Lower leg skin (tissue), 4 donors: ENCODE results near the gene SEMA5B. TPM values are rescaled to one million over a fixed set of nuclear protein-coding genes. Genes with fewer than 3 reads are reported as not detected.

ENCODE experiments used
- DNase-seq, 2 donors: peaks; one replicate each; pipeline ENCODE4 v3.0.0-alpha.2; 2019; ENCODE audit warnings: low spot score in 2 of 2
- H3K4me3 ChIP-seq: fragments of 200-600 bp; sonication (generic); 2 replicates; pipeline ENCODE4 v1.5.1; 2017; ENCODE audit warnings: mild to moderate bottlenecking, low read depth; ENCODE audit not compliant: poor library complexity, severe bottlenecking
- POLR2A ChIP-seq, 2 donors: fragments of 450-650 bp; IDR thresholded peaks; one replicate each; pipeline ENCODE4 v1.6.1; 2016 to 2017; ENCODE audit warnings: antibody characterized with exemption in 2 of 2, mild to moderate bottlenecking in 1 of 2, moderate library complexity in 1 of 2
- WGBS, 2 donors: methylation state at CpG; one replicate each; pipeline ENCODE4 v1.1.5; 2018; 5-methylcytosine and 5-hydroxymethylcytosine counted together
- intact Hi-C: fragments of 100-400 bp; cut with DNase I; formaldehyde crosslinking; loops from one replicate; pipeline ENCODE4 v1.15.0; 2023; ENCODE audit warnings: low total_unique reads
- total RNA-seq, 4 donors: library from RNA; depleted of rRNA; stranded (reverse); fragments of >200 nt; gene quantifications; one replicate each; pipeline ENCODE4 v1.1.0, GENCODE V29; 2016
- TF ChIP-seq, protein P1 (sequence below), 3 donors: fragments of 450-650 bp; IDR thresholded peaks; one replicate each; pipeline ENCODE4 v1.5.1; 2016; ENCODE audit warnings: antibody characterized with exemption in 3 of 3, mild to moderate bottlenecking in 3 of 3, moderate library complexity in 2 of 3

SEMA5B gene
- total RNA-seq, 4 donors from 2014 or later = 0.21 to 1.8 (median 0.61) TPM

DNA sequence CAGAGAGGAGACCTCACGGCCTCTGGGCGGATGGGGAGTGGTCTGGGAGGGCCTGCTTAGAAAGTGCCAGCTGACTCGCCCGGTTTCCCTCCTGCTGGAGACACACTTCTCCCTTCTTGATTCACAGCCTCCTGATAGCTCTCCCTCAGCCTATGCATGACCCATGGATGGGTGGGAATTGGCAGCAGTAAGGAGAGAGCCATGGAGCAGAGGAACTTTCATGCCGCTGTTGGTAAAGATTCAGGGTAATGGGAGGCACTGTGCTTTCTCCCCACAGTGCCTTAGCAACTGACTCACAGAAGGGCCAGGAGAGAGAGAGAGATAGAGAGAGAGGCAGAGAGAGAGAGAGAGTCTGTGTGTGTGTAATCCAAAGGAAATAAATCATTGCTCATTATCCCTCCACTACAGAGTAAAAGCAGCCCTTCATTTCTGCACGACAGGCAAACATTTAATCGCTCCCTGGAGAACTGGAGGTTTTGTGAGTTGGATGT, 82.8 kb downstream of the SEMA5B start:
- TF ChIP-seq, protein P1, sequence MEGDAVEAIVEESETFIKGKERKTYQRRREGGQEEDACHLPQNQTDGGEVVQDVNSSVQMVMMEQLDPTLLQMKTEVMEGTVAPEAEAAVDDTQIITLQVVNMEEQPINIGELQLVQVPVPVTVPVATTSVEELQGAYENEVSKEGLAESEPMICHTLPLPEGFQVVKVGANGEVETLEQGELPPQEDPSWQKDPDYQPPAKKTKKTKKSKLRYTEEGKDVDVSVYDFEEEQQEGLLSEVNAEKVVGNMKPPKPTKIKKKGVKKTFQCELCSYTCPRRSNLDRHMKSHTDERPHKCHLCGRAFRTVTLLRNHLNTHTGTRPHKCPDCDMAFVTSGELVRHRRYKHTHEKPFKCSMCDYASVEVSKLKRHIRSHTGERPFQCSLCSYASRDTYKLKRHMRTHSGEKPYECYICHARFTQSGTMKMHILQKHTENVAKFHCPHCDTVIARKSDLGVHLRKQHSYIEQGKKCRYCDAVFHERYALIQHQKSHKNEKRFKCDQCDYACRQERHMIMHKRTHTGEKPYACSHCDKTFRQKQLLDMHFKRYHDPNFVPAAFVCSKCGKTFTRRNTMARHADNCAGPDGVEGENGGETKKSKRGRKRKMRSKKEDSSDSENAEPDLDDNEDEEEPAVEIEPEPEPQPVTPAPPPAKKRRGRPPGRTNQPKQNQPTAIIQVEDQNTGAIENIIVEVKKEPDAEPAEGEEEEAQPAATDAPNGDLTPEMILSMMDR (IDR thresholded peaks at IDR 0.05) = no peak
- no peak for TF ChIP-seq POLR2A (IDR thresholded peaks at IDR 0.05)
- no peak overlapping the region for H3K4me3 ChIP-seq
- intact Hi-C loops = no loop called here
- 63 to 71% methylated on average over 7 of the region's 7 CpGs for WGBS, 2 donors
- DNase-seq = no peak

DNA sequence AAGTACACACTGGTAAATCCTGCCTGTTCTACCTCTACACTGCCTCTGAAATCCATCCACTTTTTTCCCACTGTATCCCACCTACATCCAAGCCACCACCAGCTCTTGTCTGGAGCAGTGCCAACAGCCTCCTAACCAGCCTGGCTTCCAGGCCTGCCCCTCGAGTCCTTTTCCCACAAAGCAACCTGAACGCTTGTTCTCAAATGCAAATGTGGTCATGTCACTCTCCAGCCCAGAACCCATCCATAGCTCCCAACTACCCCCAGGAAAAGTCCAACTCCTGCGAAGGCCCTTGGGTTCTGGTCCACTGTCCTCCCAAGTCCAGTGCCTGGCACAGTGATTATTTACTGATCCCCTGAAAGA, 83.8 kb downstream of the SEMA5B start:
- TF ChIP-seq, protein P1 (IDR thresholded peaks at IDR 0.05) = no peak
- TF ChIP-seq POLR2A (IDR thresholded peaks at IDR 0.05) = no peak
- WGBS, 2 donors = 77 to 89% methylated on average over 3 of the region's 3 CpGs
- DNase-seq = no peak
- H3K4me3 ChIP-seq = no peak overlapping the region
- intact Hi-C loops = no loop called here

DNA sequence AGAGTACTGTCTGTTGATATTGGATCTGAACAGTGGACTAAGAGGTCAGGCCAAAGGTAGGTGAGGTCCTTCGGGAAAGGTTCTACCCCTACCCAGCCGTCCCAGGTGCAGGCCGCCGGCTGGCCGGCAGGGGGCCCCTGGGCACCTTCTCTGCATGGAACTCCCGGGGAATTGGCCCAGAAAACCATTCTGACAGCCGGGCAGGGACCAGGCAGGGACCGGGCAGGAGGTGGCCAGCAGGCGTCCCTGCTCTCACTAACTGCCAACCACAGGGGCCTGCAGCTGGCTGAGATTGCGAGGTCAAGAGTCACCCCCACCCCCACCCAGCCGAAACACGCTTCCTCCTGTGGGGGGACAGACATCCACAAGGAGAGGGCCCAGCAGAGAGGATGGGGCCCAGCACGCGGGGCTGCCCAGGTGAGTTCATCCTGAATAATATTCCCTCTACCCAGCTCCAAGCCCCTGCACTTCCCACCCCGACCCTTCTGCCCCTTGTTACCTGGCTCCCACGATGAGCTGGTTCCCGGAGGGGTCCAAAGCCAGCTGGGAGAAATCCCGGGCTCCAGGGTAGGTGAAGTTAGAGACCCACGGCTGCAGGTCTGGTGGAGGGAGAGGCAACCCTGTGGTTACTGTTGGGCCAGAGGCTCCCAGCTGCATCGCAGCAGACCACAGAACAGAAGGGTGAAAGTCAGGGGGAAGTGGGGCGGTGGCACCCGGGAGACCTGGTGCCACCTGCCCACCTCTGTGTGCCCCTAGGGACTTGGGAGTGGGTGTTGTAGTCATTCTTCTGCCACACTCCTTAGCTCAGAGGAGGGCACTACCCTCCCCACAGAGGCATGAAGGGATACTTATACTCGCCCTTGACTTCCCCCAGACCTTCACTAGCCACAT, 84.4 kb downstream of the SEMA5B start:
- H3K4me3 ChIP-seq = no peak overlapping the region
- intact Hi-C loops = no loop called here
- 52 to 57% methylated on average over 22 to 23 of the region's 23 CpGs for WGBS, 2 donors
- no peak for TF ChIP-seq POLR2A (IDR thresholded peaks at IDR 0.05)
- TF ChIP-seq, protein P1 (IDR thresholded peaks at IDR 0.05) = no peak
- peak in 1 of 2 donors; percentile 33 for DNase-seq

DNA sequence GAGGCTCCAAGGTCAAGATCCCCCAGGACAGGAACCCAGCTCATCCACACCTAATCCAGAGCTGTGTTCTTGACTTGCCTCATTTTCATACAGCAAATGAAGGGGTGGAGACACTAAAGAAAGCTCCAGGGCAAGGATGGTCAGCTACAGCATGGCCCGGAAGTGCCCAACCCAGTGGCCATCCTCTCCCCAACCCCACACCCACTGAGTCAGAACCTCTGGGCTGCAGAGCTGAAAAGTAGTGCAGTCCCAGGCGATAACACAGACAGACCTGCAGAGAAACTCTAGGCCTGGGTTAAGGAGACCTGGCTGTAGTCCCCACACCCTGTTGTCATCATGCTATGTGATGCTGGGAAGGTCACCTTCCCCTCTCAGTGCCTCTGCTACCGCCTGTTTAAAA, 85.3 kb downstream of the SEMA5B start:
- intact Hi-C loops = no loop called here
- no peak overlapping the region for H3K4me3 ChIP-seq
- 74 to 97% methylated on average over 3 of the region's 3 CpGs for WGBS, 2 donors
- no peak for DNase-seq
- TF ChIP-seq, protein P1 (IDR thresholded peaks at IDR 0.05) = no peak
- TF ChIP-seq POLR2A (IDR thresholded peaks at IDR 0.05) = no peak

DNA sequence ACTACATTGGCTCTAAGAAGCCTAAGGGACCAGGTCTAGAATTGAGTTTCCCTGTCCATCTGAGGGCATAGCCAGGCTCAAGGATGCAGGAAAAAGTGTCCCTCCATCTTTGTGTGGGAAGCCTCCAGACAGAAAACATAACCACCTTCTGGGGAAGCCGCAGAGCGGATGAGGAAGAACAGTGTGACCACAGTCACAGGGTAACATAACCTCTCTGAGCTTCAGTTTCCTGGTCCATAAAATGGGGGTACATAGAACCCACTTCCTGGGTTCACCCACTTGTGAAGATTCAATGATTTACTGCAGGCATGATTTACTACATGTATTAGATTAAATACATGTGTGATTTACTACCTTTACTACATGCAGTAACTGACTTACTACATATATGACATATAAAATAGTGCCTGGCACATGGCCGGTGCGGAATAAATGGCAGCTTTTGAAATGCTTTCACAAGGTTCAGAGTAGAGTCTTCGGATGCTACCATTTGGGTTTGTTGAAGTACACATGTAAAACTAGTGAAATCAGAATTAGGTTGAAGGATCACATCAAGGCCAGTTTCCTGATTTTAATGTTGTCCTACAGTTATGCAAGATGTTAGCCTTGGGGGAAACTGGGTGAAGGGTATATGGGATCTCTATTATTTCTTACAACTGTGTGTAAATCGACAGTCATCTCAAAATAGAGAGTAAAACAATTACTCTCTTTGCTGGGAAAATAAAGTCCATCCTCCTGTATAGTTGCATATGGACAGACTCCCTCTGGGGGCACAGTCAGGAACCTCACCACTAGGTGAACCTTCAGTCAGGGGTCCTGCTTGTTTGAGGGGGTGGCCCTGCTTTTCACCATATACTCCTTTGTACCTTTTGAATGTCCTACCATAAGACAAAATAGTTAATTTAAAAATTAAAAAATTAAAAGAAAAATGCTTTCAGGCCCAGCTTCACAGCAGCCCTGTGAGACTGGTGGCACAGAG, 86.0 kb downstream of the SEMA5B start:
- intact Hi-C loops = no loop called here
- TF ChIP-seq, protein P1 (IDR thresholded peaks at IDR 0.05) = no peak
- no peak for TF ChIP-seq POLR2A (IDR thresholded peaks at IDR 0.05)
- WGBS, 2 donors = 91 to 93% methylated on average over 6 of the region's 6 CpGs
- no peak for DNase-seq
- H3K4me3 ChIP-seq = no peak overlapping the region
